ENCODE data around the gene CELSR1.

GRCh38 chr22:46335201-46336118 lies 202.0 kb downstream of the CELSR1 start, which contains the start of gene TRMU:
- TF ChIP-seq CTCF (IDR thresholded peaks at IDR 0.05; ENCODE audit: low read depth, low read length, poor library complexity, severe bottlenecking): no peak
- no peak for TF ChIP-seq EZH2phosphoT487 (IDR thresholded peaks at IDR 0.05; ENCODE audit: borderline replicate concordance, low read length)

Measured in DOHH2 (cell line).